K562 (cell line): ENCODE data around the gene SBF1. TPM values are rescaled to one million over a fixed set of nuclear protein-coding genes. Genes with fewer than 3 reads are reported as not detected.

Source experiments
- ARID1B ChIP-seq: fragments of 450-650 bp; IDR thresholded peaks from 2 replicates; pipeline ENCODE4 v1.6.1; 2016; ENCODE audit warnings: antibody characterized with exemption, mild to moderate bottlenecking, inconsistent platforms
- CBFA2T3 ChIP-seq: fragments of 450-650 bp; IDR thresholded peaks from 2 replicates; pipeline ENCODE4 v1.6.1; 2017
- CC2D1A ChIP-seq: fragments of 450-650 bp; IDR thresholded peaks from 2 replicates; pipeline ENCODE4 v1.6.1; 2017; ENCODE audit warnings: mild to moderate bottlenecking
- CREM ChIP-seq: IDR thresholded peaks from 2 replicates; pipeline ENCODE4 v1.6.1; 2014; ENCODE audit warnings: antibody characterized with exemption, low read depth
- DPF2 ChIP-seq: fragments of 450-650 bp; IDR thresholded peaks from 2 replicates; pipeline ENCODE4 v1.6.1; 2016
- EGR1 ChIP-seq: fragments of 450-650 bp; conservative IDR thresholded peaks from 2 replicates; pipeline ENCODE4 v1.6.1; 2017; ENCODE audit warnings: mild to moderate bottlenecking
- ETV5 ChIP-seq: sonication (generic); formaldehyde crosslinking; IDR thresholded peaks from 2 replicates; pipeline ENCODE4 v1.4.0; 2020; ENCODE audit warnings: low read depth, mild to moderate bottlenecking, missing genetic modification reagents
- MAZ ChIP-seq, 2 experiments: fragments of 450-650 bp in 1 of 2; sonication (generic) in 1 of 2; formaldehyde crosslinking; IDR thresholded peaks in 1 of 2; conservative IDR thresholded peaks in 1 of 2; 2 replicates each; pipeline versions ENCODE4 v1.4.0 to v1.5.0; 2020; ENCODE audit warnings: mild to moderate bottlenecking in 1 of 2, missing genetic modification reagents in 1 of 2
- MEF2A ChIP-seq: IDR thresholded peaks from 2 replicates; pipeline ENCODE4 v1.6.1; 2011; ENCODE audit warnings: low read depth, mild to moderate bottlenecking, low read length, moderate library complexity; ENCODE audit not compliant: control insufficient read depth
- NRF1 ChIP-seq, 2 experiments: fragments of 450-650 bp; IDR thresholded peaks in 1 of 2; conservative IDR thresholded peaks in 1 of 2; 2 replicates each; pipeline ENCODE4 v1.6.1; 2014; ENCODE audit warnings: mild to moderate bottlenecking in 2 of 2
- SREBF1 ChIP-seq: fragments of 150-350 bp; IDR thresholded peaks from 2 replicates; pipeline ENCODE4 v1.6.1; 2014; ENCODE audit warnings: antibody characterized with exemption, low read depth, low read length, borderline replicate concordance
- ZBTB7A ChIP-seq: IDR thresholded peaks from 2 replicates; pipeline ENCODE4 v1.6.1; 2011; ENCODE audit warnings: low read depth, mild to moderate bottlenecking, low read length, moderate library complexity, borderline replicate concordance; ENCODE audit not compliant: control insufficient read depth
- polyA plus RNA-seq, 8 experiments: library from polyadenylated mRNA; depleted of rRNA in 4 of 8; stranded (reverse) in 5 of 8; unstranded in 3 of 8; fragments of >200 nt; fragmentation: Nextera tagmentation in 2 of 8; fragmentation: Illumina TruSeq in 1 of 8; extraction: Ambion mirVana in 2 of 8; extraction: Trizol in 1 of 8; gene quantifications; 2 replicates each; pipeline versions ENCODE4 v1.2.1 to v1.2.3, GENCODE V29; 2011 to 2014; ENCODE audit warnings: inconsistent platforms in 1 of 8, missing spikeins in 1 of 8
- total RNA-seq, 7 experiments: library from RNA; depleted of rRNA in 6 of 7; stranded (reverse); fragments of >200 nt in 6 of 7; fragmentation: Illumina TruSeq in 2 of 7; extraction: Trizol in 2 of 7; gene quantifications; 2 replicates each; pipeline versions ENCODE4 v1.2.1 to v1.2.3, GENCODE V29; 2011 to 2021; ENCODE audit warnings: low replicate concordance in 1 of 7
- TF ChIP-seq, protein P1 (sequence below): fragments of 200-800 bp; sonication (Bioruptor generic); IDR thresholded peaks from 2 replicates; pipeline ENCODE4 v1.6.1; 2017; ENCODE audit warnings: missing genetic modification characterization, missing compliant biosample characterization
- TF ChIP-seq, protein P2 (sequence below): sonication (generic); formaldehyde crosslinking; IDR thresholded peaks from 2 replicates; pipeline ENCODE4 v1.8.0; 2022; ENCODE audit warnings: missing genetic modification reagents, mild to moderate bottlenecking, moderate library complexity, borderline replicate concordance
- TF ChIP-seq, protein P3 (sequence below), 3 experiments: IDR thresholded peaks in 2 of 3; conservative IDR thresholded peaks in 1 of 3; 2 replicates each; pipeline ENCODE4 v1.5.1; 2011 to 2012; ENCODE audit warnings: low read length in 3 of 3, mild to moderate bottlenecking in 3 of 3, control low read depth in 2 of 3, improper control_type of control experiment in 1 of 3, inconsistent platforms in 1 of 3, low read depth in 1 of 3, mixed read lengths in 1 of 3, moderate library complexity in 1 of 3; ENCODE audit not compliant: insufficient read depth in 2 of 3
- TF ChIP-seq, protein P4 (sequence below): sonication (generic); formaldehyde crosslinking; IDR thresholded peaks from 2 replicates; pipeline ENCODE4 v1.8.1; 2023; ENCODE audit warnings: mild to moderate bottlenecking, missing genetic modification reagents

The SBF1 gene
- total and polyA plus RNA-seq, 9 of the 15 experiments (the other 6 are each of a cell fraction or from before 2014, with no cell fraction given), result 0.44 to 50.4 (median 11.4) TPM

DNA sequence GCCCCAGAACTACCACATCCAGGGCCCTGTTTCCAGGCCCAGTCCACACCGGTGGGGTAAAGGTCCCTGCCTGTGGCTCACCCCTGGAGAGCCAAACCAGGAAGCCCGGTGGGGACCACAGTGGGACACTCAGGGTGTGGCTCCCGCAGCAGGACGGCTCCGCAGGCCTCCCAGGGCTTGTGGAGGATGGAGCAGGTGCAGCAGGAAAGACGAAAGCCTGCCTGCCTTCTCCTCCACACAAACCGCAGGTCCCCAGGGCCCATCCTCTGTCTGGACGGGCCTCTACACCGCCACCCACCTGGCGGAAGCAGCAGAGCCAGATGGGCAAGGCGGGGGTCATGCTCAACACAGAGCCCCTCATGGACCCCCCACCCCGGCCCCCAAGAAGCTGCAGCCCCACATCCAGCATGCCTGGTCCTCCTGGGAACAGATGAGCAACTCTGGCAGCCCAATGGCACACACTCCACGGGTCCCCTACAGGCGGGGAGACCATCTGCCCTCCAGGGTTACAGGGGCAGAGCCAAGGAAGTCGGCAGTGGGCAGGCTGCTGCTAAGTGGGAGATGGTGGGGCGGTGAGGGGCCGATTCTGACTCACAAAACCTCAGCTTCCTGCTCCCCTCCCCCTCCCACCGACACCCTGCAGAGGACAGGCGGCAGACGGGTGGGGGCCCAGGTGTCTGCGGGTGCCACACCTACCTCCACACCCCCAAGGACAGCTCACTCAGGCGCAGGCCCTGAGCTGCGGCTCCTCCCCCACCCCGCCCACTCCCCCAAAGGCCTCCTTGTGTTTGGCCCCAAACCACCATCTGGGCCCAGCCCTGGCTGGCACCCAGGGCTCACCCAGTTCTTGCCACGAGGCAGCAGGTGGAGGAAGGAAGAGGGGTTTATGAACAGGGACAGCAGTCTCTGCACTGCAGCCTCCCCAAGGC, 5.2 kb downstream of the SBF1 start (continued):
- TF ChIP-seq, protein P1, sequence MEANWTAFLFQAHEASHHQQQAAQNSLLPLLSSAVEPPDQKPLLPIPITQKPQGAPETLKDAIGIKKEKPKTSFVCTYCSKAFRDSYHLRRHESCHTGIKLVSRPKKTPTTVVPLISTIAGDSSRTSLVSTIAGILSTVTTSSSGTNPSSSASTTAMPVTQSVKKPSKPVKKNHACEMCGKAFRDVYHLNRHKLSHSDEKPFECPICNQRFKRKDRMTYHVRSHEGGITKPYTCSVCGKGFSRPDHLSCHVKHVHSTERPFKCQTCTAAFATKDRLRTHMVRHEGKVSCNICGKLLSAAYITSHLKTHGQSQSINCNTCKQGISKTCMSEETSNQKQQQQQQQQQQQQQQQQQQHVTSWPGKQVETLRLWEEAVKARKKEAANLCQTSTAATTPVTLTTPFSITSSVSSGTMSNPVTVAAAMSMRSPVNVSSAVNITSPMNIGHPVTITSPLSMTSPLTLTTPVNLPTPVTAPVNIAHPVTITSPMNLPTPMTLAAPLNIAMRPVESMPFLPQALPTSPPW (CRISPR knock-in tag), result peak; percentile 44
- peak; percentile 80; the same call in 1 of the 2 replicates for TF ChIP-seq ZBTB7A
- 0 out of 2 replicates have a peak, but pooled peaks have one; percentile 29 for TF ChIP-seq ARID1B
- TF ChIP-seq CC2D1A, result no peak
- peak; percentile 15; the same call in 1 of the 2 replicates for TF ChIP-seq CBFA2T3
- TF ChIP-seq, protein P2, sequence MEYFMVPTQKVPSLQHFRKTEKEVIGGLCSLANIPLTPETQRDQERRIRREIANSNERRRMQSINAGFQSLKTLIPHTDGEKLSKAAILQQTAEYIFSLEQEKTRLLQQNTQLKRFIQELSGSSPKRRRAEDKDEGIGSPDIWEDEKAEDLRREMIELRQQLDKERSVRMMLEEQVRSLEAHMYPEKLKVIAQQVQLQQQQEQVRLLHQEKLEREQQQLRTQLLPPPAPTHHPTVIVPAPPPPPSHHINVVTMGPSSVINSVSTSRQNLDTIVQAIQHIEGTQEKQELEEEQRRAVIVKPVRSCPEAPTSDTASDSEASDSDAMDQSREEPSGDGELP, result peak; percentile 63; the same call in 1 of the 2 replicates
- no peak for TF ChIP-seq DPF2
- no peak for TF ChIP-seq MEF2A
- TF ChIP-seq SREBF1, result no peak
- TF ChIP-seq ETV5, result 0 out of 2 replicates have a peak, but pooled peaks have one; percentile 40
- TF ChIP-seq, protein P3, sequence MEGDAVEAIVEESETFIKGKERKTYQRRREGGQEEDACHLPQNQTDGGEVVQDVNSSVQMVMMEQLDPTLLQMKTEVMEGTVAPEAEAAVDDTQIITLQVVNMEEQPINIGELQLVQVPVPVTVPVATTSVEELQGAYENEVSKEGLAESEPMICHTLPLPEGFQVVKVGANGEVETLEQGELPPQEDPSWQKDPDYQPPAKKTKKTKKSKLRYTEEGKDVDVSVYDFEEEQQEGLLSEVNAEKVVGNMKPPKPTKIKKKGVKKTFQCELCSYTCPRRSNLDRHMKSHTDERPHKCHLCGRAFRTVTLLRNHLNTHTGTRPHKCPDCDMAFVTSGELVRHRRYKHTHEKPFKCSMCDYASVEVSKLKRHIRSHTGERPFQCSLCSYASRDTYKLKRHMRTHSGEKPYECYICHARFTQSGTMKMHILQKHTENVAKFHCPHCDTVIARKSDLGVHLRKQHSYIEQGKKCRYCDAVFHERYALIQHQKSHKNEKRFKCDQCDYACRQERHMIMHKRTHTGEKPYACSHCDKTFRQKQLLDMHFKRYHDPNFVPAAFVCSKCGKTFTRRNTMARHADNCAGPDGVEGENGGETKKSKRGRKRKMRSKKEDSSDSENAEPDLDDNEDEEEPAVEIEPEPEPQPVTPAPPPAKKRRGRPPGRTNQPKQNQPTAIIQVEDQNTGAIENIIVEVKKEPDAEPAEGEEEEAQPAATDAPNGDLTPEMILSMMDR (IDR thresholded peaks at IDR 0.05 in 2 of 3, conservative IDR thresholded peaks at IDR 0.05 in 1 of 3; ENCODE audit: insufficient read depth in 2 of 3, low read depth in 1 of 3, low read length in 3 of 3), result 0 out of 6 replicates have a peak, but pooled peaks of 1 of the 3 experiments have one; percentile 2
- TF ChIP-seq EGR1, result peak; percentile 45; the same call in 1 of the 2 replicates
- TF ChIP-seq NRF1 (conservative IDR thresholded peaks at IDR 0.05 in 1 of 2, IDR thresholded peaks at IDR 0.05 in 1 of 2), result peak; percentile 56 to 66; a peak in 3 of 4 replicates
- peak; percentile 41; the same call in 1 of the 2 replicates for TF ChIP-seq CREM
- TF ChIP-seq, protein P4, sequence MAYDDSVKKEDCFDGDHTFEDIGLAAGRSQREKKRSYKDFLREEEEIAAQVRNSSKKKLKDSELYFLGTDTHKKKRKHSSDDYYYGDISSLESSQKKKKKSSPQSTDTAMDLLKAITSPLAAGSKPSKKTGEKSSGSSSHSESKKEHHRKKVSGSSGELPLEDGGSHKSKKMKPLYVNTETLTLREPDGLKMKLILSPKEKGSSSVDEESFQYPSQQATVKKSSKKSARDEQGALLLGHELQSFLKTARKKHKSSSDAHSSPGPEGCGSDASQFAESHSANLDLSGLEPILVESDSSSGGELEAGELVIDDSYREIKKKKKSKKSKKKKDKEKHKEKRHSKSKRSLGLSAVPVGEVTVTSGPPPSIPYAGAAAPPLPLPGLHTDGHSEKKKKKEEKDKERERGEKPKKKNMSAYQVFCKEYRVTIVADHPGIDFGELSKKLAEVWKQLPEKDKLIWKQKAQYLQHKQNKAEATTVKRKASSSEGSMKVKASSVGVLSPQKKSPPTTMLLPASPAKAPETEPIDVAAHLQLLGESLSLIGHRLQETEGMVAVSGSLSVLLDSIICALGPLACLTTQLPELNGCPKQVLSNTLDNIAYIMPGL (CRISPR knock-in tag), result no peak
- TF ChIP-seq MAZ (CRISPR knock-in tag; conservative IDR thresholded peaks at IDR 0.05 in 1 of 2, IDR thresholded peaks at IDR 0.05 in 1 of 2), result peak in 1 of 2 experiments; percentile 41; a peak in 1 of 4 replicates
